ENCODE measurements around the gene XRCC2. TPM values are rescaled to one million over a fixed set of nuclear protein-coding genes. Genes with fewer than 3 reads are reported as not detected.

XRCC2 gene
- total RNA-seq, 3 donors from 2014 or later (not counting 1 experiment from before 2014, with no cell fraction given): 1.0 to 1.3 (median 1.2) TPM

DNA sequence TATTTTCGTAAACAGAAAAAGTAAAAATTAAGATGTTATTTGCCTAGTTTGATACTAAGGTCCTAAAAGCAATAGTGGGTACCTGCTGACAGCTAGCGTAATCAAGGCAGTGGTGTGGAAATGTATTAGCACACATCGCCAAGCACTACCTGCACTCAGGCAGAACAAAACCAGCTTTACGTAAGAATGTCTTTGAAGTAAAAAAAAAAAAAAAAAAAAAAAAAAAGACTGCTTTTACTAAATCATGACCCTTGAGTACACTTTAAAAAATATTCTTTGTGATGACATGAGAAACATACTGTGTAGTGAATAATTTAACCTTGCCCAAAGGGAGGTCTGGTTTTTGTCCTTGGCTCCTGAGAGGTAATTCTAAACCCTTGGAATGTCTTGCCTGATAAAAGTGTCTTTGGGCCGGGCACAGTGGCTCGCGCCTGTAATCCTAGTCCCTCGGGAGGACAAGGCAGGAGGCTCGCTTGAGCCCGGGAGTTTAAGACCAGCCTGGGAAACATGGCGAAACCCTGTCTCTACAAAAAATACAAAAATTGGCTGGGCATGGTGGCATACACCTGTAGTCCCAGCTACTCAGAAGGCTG lies 12.7 kb downstream of the XRCC2 start:
- Histone ChIP-seq H3K27ac (ENCODE audit: low read length) (no peak overlapping the region), H3K36me3 (ENCODE audit: control insufficient read depth, insufficient read depth, low read length) (no peaks in the 10 kb centered on the region), H3K27me3 (ENCODE audit: control insufficient read depth, insufficient read depth, low read length) (no peaks in the 10 kb centered on the region), H3K9me3 (ENCODE audit: control insufficient read depth, insufficient read depth, low read length) (no peaks in the 10 kb centered on the region), H3K4me3 (ENCODE audit: low read length) (no peak overlapping the region), H3K4me1 (ENCODE audit: control insufficient read depth, insufficient read depth, low read length) (no peaks in the 10 kb centered on the region)
- no peaks in the 10 kb centered on the region for H3K36me3 Mint-ChIP-seq
- H3K27ac Mint-ChIP-seq: no peak overlapping the region
- intact Hi-C loops (cut with micrococcal nuclease): no loop called here
- DNase-seq: no peak
- H3K9me3 Mint-ChIP-seq: no peaks in the 10 kb centered on the region
- no peak for ATAC-seq
- no peaks in the 10 kb centered on the region for H3K4me1 Mint-ChIP-seq
- no peaks in the 10 kb centered on the region for H3K27me3 Mint-ChIP-seq (ENCODE audit: low read depth in 2 of 2)
- TF ChIP-seq, protein P1, sequence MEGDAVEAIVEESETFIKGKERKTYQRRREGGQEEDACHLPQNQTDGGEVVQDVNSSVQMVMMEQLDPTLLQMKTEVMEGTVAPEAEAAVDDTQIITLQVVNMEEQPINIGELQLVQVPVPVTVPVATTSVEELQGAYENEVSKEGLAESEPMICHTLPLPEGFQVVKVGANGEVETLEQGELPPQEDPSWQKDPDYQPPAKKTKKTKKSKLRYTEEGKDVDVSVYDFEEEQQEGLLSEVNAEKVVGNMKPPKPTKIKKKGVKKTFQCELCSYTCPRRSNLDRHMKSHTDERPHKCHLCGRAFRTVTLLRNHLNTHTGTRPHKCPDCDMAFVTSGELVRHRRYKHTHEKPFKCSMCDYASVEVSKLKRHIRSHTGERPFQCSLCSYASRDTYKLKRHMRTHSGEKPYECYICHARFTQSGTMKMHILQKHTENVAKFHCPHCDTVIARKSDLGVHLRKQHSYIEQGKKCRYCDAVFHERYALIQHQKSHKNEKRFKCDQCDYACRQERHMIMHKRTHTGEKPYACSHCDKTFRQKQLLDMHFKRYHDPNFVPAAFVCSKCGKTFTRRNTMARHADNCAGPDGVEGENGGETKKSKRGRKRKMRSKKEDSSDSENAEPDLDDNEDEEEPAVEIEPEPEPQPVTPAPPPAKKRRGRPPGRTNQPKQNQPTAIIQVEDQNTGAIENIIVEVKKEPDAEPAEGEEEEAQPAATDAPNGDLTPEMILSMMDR (IDR thresholded peaks at IDR 0.05): no peak
- no peak overlapping the region for H3K4me3 Mint-ChIP-seq
- 97% methylated on average over 9 of the region's 11 CpGs for WGBS (ENCODE audit: insufficient coverage)

- Histone ChIP-seq H3K4me3 (ENCODE audit: low read length) (no peak overlapping the region), H3K36me3 (ENCODE audit: control insufficient read depth, insufficient read depth, low read length) (no peaks in the 10 kb centered on the region), H3K4me1 (ENCODE audit: control insufficient read depth, insufficient read depth, low read length) (no peaks in the 10 kb centered on the region), H3K9me3 (ENCODE audit: control insufficient read depth, insufficient read depth, low read length) (no peaks in the 10 kb centered on the region), H3K27me3 (ENCODE audit: control insufficient read depth, insufficient read depth, low read length) (no peaks in the 10 kb centered on the region), H3K27ac (ENCODE audit: low read length) (no peak overlapping the region)
- Mint-ChIP-seq H3K4me1 (no peaks in the 10 kb centered on the region), H3K4me3 (no peak overlapping the region), H3K9me3 (no peaks in the 10 kb centered on the region), H3K27me3 (ENCODE audit: low read depth in 2 of 2) (no peaks in the 10 kb centered on the region), H3K27ac (no peak overlapping the region), H3K36me3 (no peaks in the 10 kb centered on the region)
- WGBS (ENCODE audit: insufficient coverage): 100% methylated on average over 1 of the region's 1 CpG
- intact Hi-C loops (cut with micrococcal nuclease): no loop called here
- ATAC-seq: no peak
- TF ChIP-seq, protein P1 (IDR thresholded peaks at IDR 0.05): no peak
- DNase-seq: no peak
Observed at GRCh38 chr7:152661479-152661878, 14.5 kb downstream of the XRCC2 start.

DNA sequence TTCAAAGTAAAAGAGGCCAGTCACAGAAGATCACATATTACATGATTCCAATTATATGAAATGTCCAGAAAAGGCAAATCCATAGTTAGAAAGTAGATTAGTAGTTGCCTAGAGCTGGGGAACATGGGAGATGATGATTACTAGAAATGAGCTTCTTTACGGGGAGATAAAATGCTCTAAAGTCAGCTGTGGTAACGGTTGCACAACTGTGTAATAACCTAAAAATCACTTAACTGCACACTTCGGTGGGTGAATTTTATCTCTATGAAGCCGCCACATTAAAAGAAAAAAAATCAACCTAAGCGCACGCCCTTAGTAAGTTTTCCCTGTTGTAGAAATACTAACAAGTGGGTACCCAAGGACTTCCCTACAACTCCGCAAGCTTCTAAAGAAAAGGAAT lies 15.9 kb downstream of the XRCC2 start:
- no peak overlapping the region for H3K4me3 Mint-ChIP-seq
- no peak overlapping the region for H3K27ac ChIP-seq (ENCODE audit: low read length)
- 100% methylated on average over 4 of the region's 7 CpGs for WGBS (ENCODE audit: insufficient coverage)
- ATAC-seq: no peak
- no peaks in the 10 kb centered on the region for H3K27me3 Mint-ChIP-seq (ENCODE audit: low read depth in 2 of 2)
- H3K27me3 ChIP-seq (ENCODE audit: control insufficient read depth, insufficient read depth, low read length): no peaks in the 10 kb centered on the region
- no peaks in the 10 kb centered on the region for H3K36me3 ChIP-seq (ENCODE audit: control insufficient read depth, insufficient read depth, low read length)
- DNase-seq: no peak
- no peak overlapping the region for H3K4me3 ChIP-seq (ENCODE audit: low read length)
- no peaks in the 10 kb centered on the region for H3K36me3 Mint-ChIP-seq
- intact Hi-C loops (cut with micrococcal nuclease): no loop called here
- TF ChIP-seq, protein P1 (IDR thresholded peaks at IDR 0.05): no peak
- no peaks in the 10 kb centered on the region for H3K9me3 ChIP-seq (ENCODE audit: control insufficient read depth, insufficient read depth, low read length)
- no peaks in the 10 kb centered on the region for H3K4me1 ChIP-seq (ENCODE audit: control insufficient read depth, insufficient read depth, low read length)
- H3K27ac Mint-ChIP-seq: no peak overlapping the region
- no peaks in the 10 kb centered on the region for H3K9me3 Mint-ChIP-seq
- no peaks in the 10 kb centered on the region for H3K4me1 Mint-ChIP-seq

GRCh38 chr7:152654971-152655370 lies 21.0 kb downstream of the XRCC2 start:
- DNase-seq: no peak
- ATAC-seq: no peak
- TF ChIP-seq, protein P1 (IDR thresholded peaks at IDR 0.05): no peak
- Mint-ChIP-seq H3K4me1 (no peaks in the 10 kb centered on the region), H3K4me3 (no peak overlapping the region), H3K27me3 (ENCODE audit: low read depth in 2 of 2) (no peaks in the 10 kb centered on the region), H3K9me3 (no peaks in the 10 kb centered on the region), H3K36me3 (no peaks in the 10 kb centered on the region), H3K27ac (no peak overlapping the region)
- H3K9me3 ChIP-seq (ENCODE audit: control insufficient read depth, insufficient read depth, low read length): no peaks in the 10 kb centered on the region
- no peak overlapping the region for H3K27ac ChIP-seq (ENCODE audit: low read length)
- no peaks in the 10 kb centered on the region for H3K36me3 ChIP-seq (ENCODE audit: control insufficient read depth, insufficient read depth, low read length)
- H3K4me1 ChIP-seq (ENCODE audit: control insufficient read depth, insufficient read depth, low read length): no peaks in the 10 kb centered on the region
- no peaks in the 10 kb centered on the region for H3K27me3 ChIP-seq (ENCODE audit: control insufficient read depth, insufficient read depth, low read length)
- 100% methylated on average over 4 of the region's 4 CpGs for WGBS (ENCODE audit: insufficient coverage)
- intact Hi-C loops (cut with micrococcal nuclease): no loop called here
- no peak overlapping the region for H3K4me3 ChIP-seq (ENCODE audit: low read length)

Measured in natural killer cell (primary cell).